Gastroesophageal sphincter (tissue), 3 donors: Measurements from ENCODE around the gene ST8SIA5.

Experiments
- EP300 ChIP-seq: sonication (generic); formaldehyde crosslinking; IDR thresholded peaks from one replicate; pipeline ENCODE4 v1.6.1; 2017; ENCODE audit warnings: antibody characterized with exemption, mild to moderate bottlenecking
- POLR2A ChIP-seq, 2 donors: fragments of 450-650 bp; IDR thresholded peaks; one replicate each; pipeline ENCODE4 v1.6.1; 2017; ENCODE audit warnings: antibody characterized with exemption in 2 of 2, mild to moderate bottlenecking in 2 of 2, moderate library complexity in 1 of 2
- POLR2AphosphoS5 ChIP-seq: sonication (generic); formaldehyde crosslinking; IDR thresholded peaks from one replicate; pipeline ENCODE4 v1.6.1; 2017; ENCODE audit warnings: antibody characterized with exemption
- TF ChIP-seq, protein P1 (sequence below), 4 experiments: fragments of 200-600 bp in 2 of 4; fragments of 450-650 bp in 2 of 4; sonication (generic) in 1 of 4; IDR thresholded peaks; one replicate each; pipeline ENCODE4 v1.5.1; 2017 to 2019; ENCODE audit warnings: antibody characterized with exemption in 4 of 4, mild to moderate bottlenecking in 2 of 4, moderate library complexity in 2 of 4

DNA sequence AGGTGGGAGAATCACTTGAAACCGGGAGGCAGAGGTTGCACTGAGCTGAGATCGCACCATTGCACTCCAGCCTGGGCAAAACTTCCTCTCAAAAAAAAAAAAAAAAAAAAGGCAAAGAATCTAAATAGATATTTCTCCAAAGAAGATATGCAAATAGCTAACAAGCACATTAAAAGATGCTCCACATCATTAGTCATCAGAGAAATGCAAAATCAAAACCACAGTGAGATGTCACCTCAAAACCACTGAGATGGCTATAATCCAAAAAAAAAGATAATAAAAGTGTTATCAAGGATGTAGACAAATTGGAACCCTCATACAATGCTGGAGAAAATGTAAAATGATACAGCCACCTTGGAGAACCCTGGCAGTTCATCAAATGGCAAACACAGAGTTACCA lies 8.4 kb downstream of the ST8SIA5 start:
- TF ChIP-seq POLR2AphosphoS5, result no peak
- TF ChIP-seq, protein P1, sequence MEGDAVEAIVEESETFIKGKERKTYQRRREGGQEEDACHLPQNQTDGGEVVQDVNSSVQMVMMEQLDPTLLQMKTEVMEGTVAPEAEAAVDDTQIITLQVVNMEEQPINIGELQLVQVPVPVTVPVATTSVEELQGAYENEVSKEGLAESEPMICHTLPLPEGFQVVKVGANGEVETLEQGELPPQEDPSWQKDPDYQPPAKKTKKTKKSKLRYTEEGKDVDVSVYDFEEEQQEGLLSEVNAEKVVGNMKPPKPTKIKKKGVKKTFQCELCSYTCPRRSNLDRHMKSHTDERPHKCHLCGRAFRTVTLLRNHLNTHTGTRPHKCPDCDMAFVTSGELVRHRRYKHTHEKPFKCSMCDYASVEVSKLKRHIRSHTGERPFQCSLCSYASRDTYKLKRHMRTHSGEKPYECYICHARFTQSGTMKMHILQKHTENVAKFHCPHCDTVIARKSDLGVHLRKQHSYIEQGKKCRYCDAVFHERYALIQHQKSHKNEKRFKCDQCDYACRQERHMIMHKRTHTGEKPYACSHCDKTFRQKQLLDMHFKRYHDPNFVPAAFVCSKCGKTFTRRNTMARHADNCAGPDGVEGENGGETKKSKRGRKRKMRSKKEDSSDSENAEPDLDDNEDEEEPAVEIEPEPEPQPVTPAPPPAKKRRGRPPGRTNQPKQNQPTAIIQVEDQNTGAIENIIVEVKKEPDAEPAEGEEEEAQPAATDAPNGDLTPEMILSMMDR (IDR thresholded peaks at IDR 0.05), result no peak
- TF ChIP-seq EP300, result no peak
- no peak for TF ChIP-seq POLR2A (IDR thresholded peaks at IDR 0.05)
